Lower leg skin (tissue), 4 donors: ENCODE results near the gene MVB12A. TPM values are rescaled to one million over a fixed set of nuclear protein-coding genes. Genes with fewer than 3 reads are reported as not detected.
A peak's percentile ranks its signal among the peaks of the same experiment; 100 is the strongest.

Experiments used
- DNase-seq, 2 donors: peaks; one replicate each; pipeline ENCODE4 v3.0.0-alpha.2; 2019; ENCODE audit warnings: low spot score in 2 of 2
- H3K4me3 ChIP-seq: fragments of 200-600 bp; sonication (generic); 2 replicates; pipeline ENCODE4 v1.5.1; 2017; ENCODE audit warnings: mild to moderate bottlenecking, low read depth; ENCODE audit not compliant: poor library complexity, severe bottlenecking
- CTCF ChIP-seq, 3 donors: fragments of 450-650 bp; IDR thresholded peaks; one replicate each; pipeline ENCODE4 v1.5.1; 2016; ENCODE audit warnings: antibody characterized with exemption in 3 of 3, mild to moderate bottlenecking in 3 of 3, moderate library complexity in 2 of 3
- POLR2A ChIP-seq, 2 donors: fragments of 450-650 bp; IDR thresholded peaks; one replicate each; pipeline ENCODE4 v1.6.1; 2016 to 2017; ENCODE audit warnings: antibody characterized with exemption in 2 of 2, mild to moderate bottlenecking in 1 of 2, moderate library complexity in 1 of 2
- WGBS, 2 donors: methylation state at CpG; one replicate each; pipeline ENCODE4 v1.1.5; 2018; 5-methylcytosine and 5-hydroxymethylcytosine counted together
- intact Hi-C: fragments of 100-400 bp; cut with DNase I; formaldehyde crosslinking; loops from one replicate; pipeline ENCODE4 v1.15.0; 2023; ENCODE audit warnings: low total_unique reads
- total RNA-seq, 4 donors: library from RNA; depleted of rRNA; stranded (reverse); fragments of >200 nt; gene quantifications; one replicate each; pipeline ENCODE4 v1.1.0, GENCODE V29; 2016

MVB12A gene
- total RNA-seq, 4 donors from 2014 or later = 66.8 to 86.4 (median 75.6) TPM

GRCh38 chr19:17385878-17386611 is 33.8 kb upstream of the MVB12A start:
- H3K4me3 ChIP-seq = no peak overlapping the region
- 34 to 36% methylated on average over 20 of the region's 20 CpGs for WGBS, 2 donors
- DNase-seq = peak in 1 of 2 donors; percentile 91
- no peak for TF ChIP-seq POLR2A (IDR thresholded peaks at IDR 0.05)
- peak in 1 of 3 donors; percentile 61 for TF ChIP-seq CTCF (IDR thresholded peaks at IDR 0.05)
- intact Hi-C loops = loop anchor here (10.0 kb wide), 1 partner anchor 91 kb away; no protein-coding TSS in a partner anchor

GRCh38 chr19:17389288-17389687 is 30.6 kb upstream of the MVB12A start:
- intact Hi-C loops = loop anchor here (10.0 kb wide), 1 partner anchor 94 kb away; no protein-coding TSS in a partner anchor
- 38 to 39% methylated on average over 1 of the region's 1 CpG for WGBS, 2 donors
- no peak overlapping the region for H3K4me3 ChIP-seq
- DNase-seq = no peak
- TF ChIP-seq POLR2A (IDR thresholded peaks at IDR 0.05) (no peak), CTCF (IDR thresholded peaks at IDR 0.05) (no peak)

GRCh38 chr19:17389957-17390664 is 29.7 kb upstream of the MVB12A start:
- H3K4me3 ChIP-seq = no peak overlapping the region
- 9 to 21% methylated on average over 12 to 36 of the region's 37 CpGs for WGBS, 2 donors
- no peak for TF ChIP-seq CTCF (IDR thresholded peaks at IDR 0.05)
- no peak for TF ChIP-seq POLR2A (IDR thresholded peaks at IDR 0.05)
- intact Hi-C loops = loop anchor here (10.0 kb wide), 2 partner anchors 75 to 95 kb away; partner anchors contain the start of gene NXNL1
- DNase-seq = no peak

- WGBS, 2 donors = 0 to 1% methylated on average over 33 to 49 of the region's 50 CpGs
- peak overlapping the region; percentile 29 for H3K4me3 ChIP-seq
- DNase-seq = peak; percentile 83 to 97
- intact Hi-C loops = loop anchor here (10.0 kb wide), 1 partner anchor 74 kb away; the partner anchor contains the start of gene NXNL1
- TF ChIP-seq POLR2A (IDR thresholded peaks at IDR 0.05) (no peak), CTCF (IDR thresholded peaks at IDR 0.05) (no peak)
Observed at GRCh38 chr19:17390665-17391370, 29.0 kb upstream of the MVB12A start.

GRCh38 chr19:17391371-17392151 is 28.3 kb upstream of the MVB12A start:
- intact Hi-C loops = loop anchor here (10.0 kb wide), 1 partner anchor 73 kb away; the partner anchor contains the start of gene NXNL1
- no peak for DNase-seq
- WGBS, 2 donors = 9 to 11% methylated on average over 25 to 26 of the region's 26 CpGs
- TF ChIP-seq POLR2A (IDR thresholded peaks at IDR 0.05) = no peak
- no peak for TF ChIP-seq CTCF (IDR thresholded peaks at IDR 0.05)
- H3K4me3 ChIP-seq = no peak overlapping the region
